ENCODE results near the gene GALNT2. TPM values are rescaled to one million over a fixed set of nuclear protein-coding genes. Genes with fewer than 3 reads are reported as not detected.

Gene GALNT2
- total RNA-seq, 1 donor from 2014 or later, result 58.0 TPM

GRCh38 chr1:230321341-230321740 is 254.3 kb downstream of the GALNT2 start:
- Mint-ChIP-seq H3K27ac (ENCODE audit: unreplicated experiment) (no peak overlapping the region), H3K27me3 (ENCODE audit: low read depth) (no peaks in the 10 kb centered on the region), H3K4me1 (no peaks in the 10 kb centered on the region), H3K4me3 (no peak overlapping the region), H3K36me3 (ENCODE audit: low read depth) (peaks cover 3% of the 10 kb centered on the region), H3K9me3 (no peaks in the 10 kb centered on the region)
- no peak for TF ChIP-seq CTCF (conservative IDR thresholded peaks at IDR 0.05)
- no peak for DNase-seq (ENCODE audit: low read depth, low spot score)

- DNase-seq (ENCODE audit: low read depth, low spot score), result no peak
- H3K4me3 Mint-ChIP-seq, result no peak overlapping the region
- no peaks in the 10 kb centered on the region for H3K4me1 Mint-ChIP-seq
- no peak for TF ChIP-seq CTCF (conservative IDR thresholded peaks at IDR 0.05)
- peak overlapping the region; percentile 84 for H3K27ac Mint-ChIP-seq (ENCODE audit: unreplicated experiment)
- H3K27me3 Mint-ChIP-seq (ENCODE audit: low read depth), result no peaks in the 10 kb centered on the region
- H3K9me3 Mint-ChIP-seq, result no peaks in the 10 kb centered on the region
- H3K36me3 Mint-ChIP-seq (ENCODE audit: low read depth), result peaks cover 3% of the 10 kb centered on the region
Observed at GRCh38 chr1:230321741-230322420, 254.8 kb downstream of the GALNT2 start.

GRCh38 chr1:230322421-230322756 is 255.4 kb downstream of the GALNT2 start:
- Mint-ChIP-seq H3K4me3 (no peak overlapping the region), H3K9me3 (no peaks in the 10 kb centered on the region), H3K27me3 (ENCODE audit: low read depth) (no peaks in the 10 kb centered on the region), H3K36me3 (ENCODE audit: low read depth) (peaks cover 3% of the 10 kb centered on the region), H3K27ac (ENCODE audit: unreplicated experiment) (no peak overlapping the region), H3K4me1 (no peaks in the 10 kb centered on the region)
- DNase-seq (ENCODE audit: low read depth, low spot score), result no peak
- TF ChIP-seq CTCF (conservative IDR thresholded peaks at IDR 0.05), result no peak

GRCh38 chr1:230322967-230323547 is 256.0 kb downstream of the GALNT2 start:
- DNase-seq (ENCODE audit: low read depth, low spot score), result no peak
- Mint-ChIP-seq H3K36me3 (ENCODE audit: low read depth) (peaks cover 3% of the 10 kb centered on the region), H3K27ac (ENCODE audit: unreplicated experiment) (peak overlapping the region; percentile 12), H3K27me3 (ENCODE audit: low read depth) (no peaks in the 10 kb centered on the region), H3K4me1 (no peaks in the 10 kb centered on the region), H3K4me3 (no peak overlapping the region), H3K9me3 (no peaks in the 10 kb centered on the region)
- TF ChIP-seq CTCF (conservative IDR thresholded peaks at IDR 0.05), result no peak

GRCh38 chr1:230323686-230324085 is 256.6 kb downstream of the GALNT2 start:
- Mint-ChIP-seq H3K27ac (ENCODE audit: unreplicated experiment) (no peak overlapping the region), H3K36me3 (ENCODE audit: low read depth) (peaks cover 3% of the 10 kb centered on the region), H3K4me3 (no peak overlapping the region), H3K4me1 (no peaks in the 10 kb centered on the region), H3K27me3 (ENCODE audit: low read depth) (no peaks in the 10 kb centered on the region), H3K9me3 (no peaks in the 10 kb centered on the region)
- no peak for DNase-seq (ENCODE audit: low read depth, low spot score)
- no peak for TF ChIP-seq CTCF (conservative IDR thresholded peaks at IDR 0.05)

All from neural crest cell (in vitro differentiated cells).